GM19193 (cell line): ENCODE results near the gene TMEM92.

Experiments used
- POLR2A ChIP-seq: IDR thresholded peaks from 4 replicates; pipeline ENCODE4 v1.6.1; 2011; ENCODE audit not compliant: insufficient read depth, insufficient read length; ENCODE audit errors: extremely low read depth

TMEM92 gene

GRCh38 chr17:50323060-50323459 is 48.8 kb downstream of the TMEM92 start:
- TF ChIP-seq POLR2A = no peak

DNA sequence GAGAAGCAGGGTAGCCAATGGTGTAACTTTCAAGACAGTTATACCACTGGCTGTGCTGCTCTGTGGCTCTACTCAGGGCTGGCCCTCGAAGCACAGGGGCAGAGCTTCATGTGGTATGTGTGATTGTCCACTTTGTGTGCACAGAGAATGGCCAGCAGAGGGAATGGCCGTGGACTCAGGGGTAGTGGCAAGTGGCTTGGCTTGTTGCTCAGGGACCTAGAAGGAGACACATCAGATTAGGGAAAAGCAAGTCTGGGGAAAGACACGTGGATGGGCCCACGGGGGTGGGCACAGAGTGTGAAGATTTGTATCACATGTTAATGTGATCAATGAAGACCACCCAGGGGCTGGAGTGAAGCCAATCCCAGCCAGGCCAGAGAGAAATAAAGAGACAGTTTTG is 51.6 kb downstream of the TMEM92 start:
- no peak for TF ChIP-seq POLR2A

GRCh38 chr17:50326831-50327364 is 52.6 kb downstream of the TMEM92 start:
- no peak for TF ChIP-seq POLR2A

- no peak for TF ChIP-seq POLR2A
These were observed 54.4 kb downstream of the TMEM92 start for GRCh38 chr17:50328363-50329325.

- no peak for TF ChIP-seq POLR2A
These were observed 55.5 kb downstream of the TMEM92 start for GRCh38 chr17:50329716-50330115.

- no peak for TF ChIP-seq POLR2A
These were observed 56.0 kb downstream of the TMEM92 start for GRCh38 chr17:50330151-50330775.
